Liver (tissue), 9 donors: ENCODE results near the gene KCNMB1. TPM values are rescaled to one million over a fixed set of nuclear protein-coding genes. Genes with fewer than 3 reads are reported as not detected.

Source experiments
- DNase-seq: peaks from one replicate; pipeline ENCODE4 v3.0.0-alpha.2; 2017; ENCODE audit warnings: low spot score
- H3K27ac ChIP-seq, 2 donors: one replicate each; pipeline ENCODE4 v1.7.0; 2013; ENCODE audit warnings: inconsistent platforms in 2 of 2, low read length in 2 of 2, control low read depth in 1 of 2, low read depth in 1 of 2, mild to moderate bottlenecking in 1 of 2
- H3K27me3 ChIP-seq, 4 donors: one replicate each; pipeline versions ENCODE4 v1.6.1 to v1.7.0; 2013; ENCODE audit warnings: low read length in 3 of 4, inconsistent platforms in 1 of 4, mild to moderate bottlenecking in 1 of 4, moderate library complexity in 1 of 4; ENCODE audit not compliant: control insufficient read depth in 4 of 4, insufficient read depth in 4 of 4
- H3K36me3 ChIP-seq, 4 donors: one replicate each; pipeline versions ENCODE4 v1.6.1 to v1.7.0; 2013; ENCODE audit warnings: low read length in 3 of 4, mild to moderate bottlenecking in 3 of 4, low read depth in 1 of 4, moderate library complexity in 1 of 4; ENCODE audit not compliant: control insufficient read depth in 4 of 4, insufficient read depth in 3 of 4
- H3K4me1 ChIP-seq, 4 donors: one replicate each; pipeline versions ENCODE4 v1.6.1 to v1.7.0; 2013; ENCODE audit warnings: low read length in 3 of 4, mild to moderate bottlenecking in 3 of 4, moderate library complexity in 1 of 4; ENCODE audit not compliant: control insufficient read depth in 4 of 4, insufficient read depth in 4 of 4
- H3K4me3 ChIP-seq, 3 donors: one replicate each; pipeline versions ENCODE4 v1.6.1 to v1.7.0; 2013; ENCODE audit warnings: low read length in 3 of 3, control low read depth in 1 of 3, low read depth in 1 of 3, mild to moderate bottlenecking in 1 of 3
- H3K9ac ChIP-seq, 2 donors: one replicate each; pipeline ENCODE4 v1.7.0; 2013; ENCODE audit warnings: low read length in 2 of 2, mild to moderate bottlenecking in 2 of 2, moderate library complexity in 2 of 2, control low read depth in 1 of 2, low read depth in 1 of 2
- H3K9me3 ChIP-seq, 4 donors: one replicate each; pipeline versions ENCODE4 v1.6.1 to v1.7.0; 2013; ENCODE audit warnings: low read length in 3 of 4; ENCODE audit not compliant: control insufficient read depth in 4 of 4
- ATF3 ChIP-seq: IDR thresholded peaks from 2 replicates; pipeline ENCODE4 v1.6.1; 2016; ENCODE audit warnings: antibody characterized with exemption
- EGR1 ChIP-seq, 2 donors: IDR thresholded peaks; 2 replicates each; pipeline ENCODE4 v1.6.1; 2016 to 2018; ENCODE audit warnings: antibody characterized with exemption in 2 of 2, low read depth in 2 of 2
- FOXA2 ChIP-seq: IDR thresholded peaks from 2 replicates; pipeline ENCODE4 v1.6.1; 2016; ENCODE audit warnings: antibody characterized with exemption
- GABPA ChIP-seq, 2 donors: IDR thresholded peaks in 1 of 2; conservative IDR thresholded peaks in 1 of 2; 2 replicates each; pipeline ENCODE4 v1.6.1; 2016; ENCODE audit warnings: antibody characterized with exemption in 2 of 2, mild to moderate bottlenecking in 1 of 2, moderate library complexity in 1 of 2
- HNF4A ChIP-seq, 2 donors: conservative IDR thresholded peaks; 2 replicates each; pipeline ENCODE4 v1.6.1; 2016; ENCODE audit warnings: antibody characterized with exemption in 2 of 2, mild to moderate bottlenecking in 2 of 2
- HNF4G ChIP-seq: IDR thresholded peaks from 2 replicates; pipeline ENCODE4 v1.6.1; 2016; ENCODE audit warnings: antibody characterized with exemption
- JUND ChIP-seq, 2 donors: IDR thresholded peaks; 2 replicates each; pipeline ENCODE4 v1.6.1; 2016; ENCODE audit warnings: antibody characterized with exemption in 2 of 2
- MAX ChIP-seq: IDR thresholded peaks from 2 replicates; pipeline ENCODE4 v1.6.1; 2016; ENCODE audit warnings: antibody characterized with exemption
- NR2F2 ChIP-seq: IDR thresholded peaks from 2 replicates; pipeline ENCODE4 v1.6.1; 2016; ENCODE audit warnings: antibody characterized with exemption
- RAD21 ChIP-seq, 2 donors: IDR thresholded peaks; 2 replicates each; pipeline ENCODE4 v1.6.1; 2016; ENCODE audit warnings: antibody characterized with exemption in 2 of 2, mild to moderate bottlenecking in 2 of 2
- RXRA ChIP-seq, 2 donors: IDR thresholded peaks; 2 replicates each; pipeline ENCODE4 v1.6.1; 2017 to 2018; ENCODE audit warnings: antibody characterized with exemption in 2 of 2, mild to moderate bottlenecking in 1 of 2
- SP1 ChIP-seq: IDR thresholded peaks from 2 replicates; pipeline ENCODE4 v1.6.1; 2018; ENCODE audit warnings: antibody characterized with exemption, mild to moderate bottlenecking
- TAF1 ChIP-seq: conservative IDR thresholded peaks from 2 replicates; pipeline ENCODE4 v1.6.1; 2016; ENCODE audit warnings: antibody characterized with exemption, mild to moderate bottlenecking
- YY1 ChIP-seq: IDR thresholded peaks from 2 replicates; pipeline ENCODE4 v1.6.1; 2016; ENCODE audit warnings: antibody characterized with exemption, mild to moderate bottlenecking
- WGBS: extraction: QIAGEN DNeasy Blood & Tissue Kit; methylation state at CpG from one replicate; pipeline ENCODE4 v1.1.7; 2013; 5-methylcytosine and 5-hydroxymethylcytosine counted together
- polyA plus RNA-seq, 2 donors: library from polyadenylated mRNA; stranded (reverse) in 1 of 2; unstranded in 1 of 2; fragments of 200-250 nt in 1 of 2; fragments of >200 nt in 1 of 2; fragmentation: Nextera tagmentation in 1 of 2; extraction: Ambion mirVana in 1 of 2; gene quantifications; one replicate each; pipeline versions ENCODE4 v1.2.1 to v1.2.3, GENCODE V29; 2013 to 2015
- total RNA-seq, 2 donors: library from RNA; depleted of rRNA; stranded (reverse); fragments of >200 nt; gene quantifications; one replicate each; pipeline ENCODE4 v1.2.3, GENCODE V29; 2014
- TF ChIP-seq, protein P1 (sequence below): fragments of 150-350 bp; IDR thresholded peaks from 2 replicates; pipeline ENCODE4 v1.5.1; 2017; ENCODE audit warnings: improper control_type of control experiment, low read depth, low read length; ENCODE audit not compliant: missing input control
- TF ChIP-seq, protein P2 (sequence below): IDR thresholded peaks from 2 replicates; pipeline ENCODE4 v1.6.1; 2016; ENCODE audit warnings: antibody characterized with exemption, mild to moderate bottlenecking
- TF ChIP-seq, protein P3 (sequence below): IDR thresholded peaks from 2 replicates; pipeline ENCODE4 v1.6.1; 2016; ENCODE audit warnings: antibody characterized with exemption
- donor health status: healthy.
- donor health status: healthy.
- donor health status: healthy.
- donor health status: healthy.
- donor health status: healthy.

The KCNMB1 gene
- total and polyA plus RNA-seq, 4 donors: 0.04 to 0.31 (median 0.20) TPM

DNA sequence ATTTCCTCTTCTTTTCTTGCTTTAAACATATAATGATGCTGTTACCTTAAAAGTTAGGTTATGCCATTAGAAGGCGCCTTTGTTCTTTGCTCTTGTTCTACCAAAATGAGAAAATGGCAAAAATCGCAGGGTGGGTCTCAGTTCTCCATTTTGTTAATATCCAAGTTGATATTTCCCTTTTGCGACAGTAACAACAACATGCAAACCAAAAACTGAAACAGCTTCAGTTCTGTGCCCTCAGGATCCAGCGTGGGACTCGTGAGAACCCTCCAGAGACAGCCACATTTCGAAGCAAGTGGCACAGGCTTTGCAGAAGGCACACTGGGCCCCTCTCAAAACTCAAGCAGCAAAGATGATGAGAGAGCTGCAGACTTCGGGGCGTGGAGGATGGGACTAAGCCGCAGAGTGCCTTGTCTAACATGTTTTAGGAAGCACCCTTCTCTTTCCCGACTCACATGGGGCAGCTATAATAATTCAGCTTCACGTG, 58.6 kb downstream of the KCNMB1 start:
- H3K4me3 ChIP-seq: no peak overlapping the region

DNA sequence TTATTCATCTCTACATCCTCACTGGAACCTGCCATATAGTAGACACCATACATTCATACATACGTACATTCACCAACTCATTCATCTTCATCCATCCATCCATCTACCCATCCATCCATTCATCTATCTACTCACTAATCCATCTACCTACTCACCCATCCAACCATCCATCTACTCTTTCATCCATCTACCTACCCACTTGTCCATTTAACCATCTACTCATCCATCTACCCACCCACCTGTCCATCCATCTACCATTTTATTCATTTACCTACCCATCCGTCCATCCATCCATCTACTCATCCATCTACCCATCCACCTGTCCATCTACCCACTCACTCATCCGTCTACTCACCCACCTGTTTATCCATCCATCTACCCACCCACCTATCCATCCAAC, 59.6 kb downstream of the KCNMB1 start:
- peaks cover 0 to 2% (median 0%) of the 10 kb centered on the region in 4 donors for H3K4me1 ChIP-seq
- WGBS: 66% methylated on average over 3 of the region's 3 CpGs

More for the DNA sequence above, 58.6 kb downstream of the KCNMB1 start:
- Histone ChIP-seq H3K27ac (peak overlapping the region; percentile 28 to 39), H3K36me3 (no peaks in the 10 kb centered on the region), H3K9me3 (no peaks in the 10 kb centered on the region), H3K27me3 (no peaks in the 10 kb centered on the region), H3K9ac (no peak overlapping the region), H3K4me1 (peaks cover 0 to 2% (median 0%) of the 10 kb centered on the region in 4 donors)
- no peak for DNase-seq
- TF ChIP-seq SP1 (no peak), MAX (no peak)
- WGBS: 60% methylated on average over 11 of the region's 11 CpGs

More for the DNA sequence above, 59.6 kb downstream of the KCNMB1 start:
- TF ChIP-seq HNF4A (conservative IDR thresholded peaks at IDR 0.05) (no peak), GABPA (IDR thresholded peaks at IDR 0.05 in 1 of 2, conservative IDR thresholded peaks at IDR 0.05 in 1 of 2) (no peak), YY1 (no peak), RXRA (IDR thresholded peaks at IDR 0.05) (no peak), EGR1 (IDR thresholded peaks at IDR 0.05; ENCODE audit: low read depth in 2 of 2) (no peak), FOXA2 (no peak), NR2F2 (no peak), JUND (IDR thresholded peaks at IDR 0.05) (no peak), TAF1 (no peak), MAX (no peak), ATF3 (no peak), HNF4G (no peak), RAD21 (IDR thresholded peaks at IDR 0.05) (no peak), SP1 (no peak)
- TF ChIP-seq, protein P1, sequence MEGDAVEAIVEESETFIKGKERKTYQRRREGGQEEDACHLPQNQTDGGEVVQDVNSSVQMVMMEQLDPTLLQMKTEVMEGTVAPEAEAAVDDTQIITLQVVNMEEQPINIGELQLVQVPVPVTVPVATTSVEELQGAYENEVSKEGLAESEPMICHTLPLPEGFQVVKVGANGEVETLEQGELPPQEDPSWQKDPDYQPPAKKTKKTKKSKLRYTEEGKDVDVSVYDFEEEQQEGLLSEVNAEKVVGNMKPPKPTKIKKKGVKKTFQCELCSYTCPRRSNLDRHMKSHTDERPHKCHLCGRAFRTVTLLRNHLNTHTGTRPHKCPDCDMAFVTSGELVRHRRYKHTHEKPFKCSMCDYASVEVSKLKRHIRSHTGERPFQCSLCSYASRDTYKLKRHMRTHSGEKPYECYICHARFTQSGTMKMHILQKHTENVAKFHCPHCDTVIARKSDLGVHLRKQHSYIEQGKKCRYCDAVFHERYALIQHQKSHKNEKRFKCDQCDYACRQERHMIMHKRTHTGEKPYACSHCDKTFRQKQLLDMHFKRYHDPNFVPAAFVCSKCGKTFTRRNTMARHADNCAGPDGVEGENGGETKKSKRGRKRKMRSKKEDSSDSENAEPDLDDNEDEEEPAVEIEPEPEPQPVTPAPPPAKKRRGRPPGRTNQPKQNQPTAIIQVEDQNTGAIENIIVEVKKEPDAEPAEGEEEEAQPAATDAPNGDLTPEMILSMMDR: no peak
- TF ChIP-seq, protein P2, sequence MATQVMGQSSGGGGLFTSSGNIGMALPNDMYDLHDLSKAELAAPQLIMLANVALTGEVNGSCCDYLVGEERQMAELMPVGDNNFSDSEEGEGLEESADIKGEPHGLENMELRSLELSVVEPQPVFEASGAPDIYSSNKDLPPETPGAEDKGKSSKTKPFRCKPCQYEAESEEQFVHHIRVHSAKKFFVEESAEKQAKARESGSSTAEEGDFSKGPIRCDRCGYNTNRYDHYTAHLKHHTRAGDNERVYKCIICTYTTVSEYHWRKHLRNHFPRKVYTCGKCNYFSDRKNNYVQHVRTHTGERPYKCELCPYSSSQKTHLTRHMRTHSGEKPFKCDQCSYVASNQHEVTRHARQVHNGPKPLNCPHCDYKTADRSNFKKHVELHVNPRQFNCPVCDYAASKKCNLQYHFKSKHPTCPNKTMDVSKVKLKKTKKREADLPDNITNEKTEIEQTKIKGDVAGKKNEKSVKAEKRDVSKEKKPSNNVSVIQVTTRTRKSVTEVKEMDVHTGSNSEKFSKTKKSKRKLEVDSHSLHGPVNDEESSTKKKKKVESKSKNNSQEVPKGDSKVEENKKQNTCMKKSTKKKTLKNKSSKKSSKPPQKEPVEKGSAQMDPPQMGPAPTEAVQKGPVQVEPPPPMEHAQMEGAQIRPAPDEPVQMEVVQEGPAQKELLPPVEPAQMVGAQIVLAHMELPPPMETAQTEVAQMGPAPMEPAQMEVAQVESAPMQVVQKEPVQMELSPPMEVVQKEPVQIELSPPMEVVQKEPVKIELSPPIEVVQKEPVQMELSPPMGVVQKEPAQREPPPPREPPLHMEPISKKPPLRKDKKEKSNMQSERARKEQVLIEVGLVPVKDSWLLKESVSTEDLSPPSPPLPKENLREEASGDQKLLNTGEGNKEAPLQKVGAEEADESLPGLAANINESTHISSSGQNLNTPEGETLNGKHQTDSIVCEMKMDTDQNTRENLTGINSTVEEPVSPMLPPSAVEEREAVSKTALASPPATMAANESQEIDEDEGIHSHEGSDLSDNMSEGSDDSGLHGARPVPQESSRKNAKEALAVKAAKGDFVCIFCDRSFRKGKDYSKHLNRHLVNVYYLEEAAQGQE: no peak
- TF ChIP-seq, protein P3, sequence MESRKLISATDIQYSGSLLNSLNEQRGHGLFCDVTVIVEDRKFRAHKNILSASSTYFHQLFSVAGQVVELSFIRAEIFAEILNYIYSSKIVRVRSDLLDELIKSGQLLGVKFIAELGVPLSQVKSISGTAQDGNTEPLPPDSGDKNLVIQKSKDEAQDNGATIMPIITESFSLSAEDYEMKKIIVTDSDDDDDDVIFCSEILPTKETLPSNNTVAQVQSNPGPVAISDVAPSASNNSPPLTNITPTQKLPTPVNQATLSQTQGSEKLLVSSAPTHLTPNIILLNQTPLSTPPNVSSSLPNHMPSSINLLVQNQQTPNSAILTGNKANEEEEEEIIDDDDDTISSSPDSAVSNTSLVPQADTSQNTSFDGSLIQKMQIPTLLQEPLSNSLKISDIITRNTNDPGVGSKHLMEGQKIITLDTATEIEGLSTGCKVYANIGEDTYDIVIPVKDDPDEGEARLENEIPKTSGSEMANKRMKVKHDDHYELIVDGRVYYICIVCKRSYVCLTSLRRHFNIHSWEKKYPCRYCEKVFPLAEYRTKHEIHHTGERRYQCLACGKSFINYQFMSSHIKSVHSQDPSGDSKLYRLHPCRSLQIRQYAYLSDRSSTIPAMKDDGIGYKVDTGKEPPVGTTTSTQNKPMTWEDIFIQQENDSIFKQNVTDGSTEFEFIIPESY: no peak
- Histone ChIP-seq H3K9me3 (no peaks in the 10 kb centered on the region), H3K4me3 (no peak overlapping the region), H3K9ac (no peak overlapping the region), H3K36me3 (no peaks in the 10 kb centered on the region), H3K27me3 (no peaks in the 10 kb centered on the region), H3K27ac (no peak overlapping the region)
- no peak for DNase-seq
